ENCODE results near the gene CHTF8.

The CHTF8 gene

GRCh38 chr16:69093974-69094373 is 38.4 kb downstream of the CHTF8 start:
- no peak overlapping the region for H3K4me3 ChIP-seq (ENCODE audit: low read depth, low read length)
- no peak for TF ChIP-seq CTCF (IDR thresholded peaks at IDR 0.05; ENCODE audit: control insufficient read depth, extremely low read depth, insufficient read depth)
- DNase-seq (ENCODE audit: low read depth), result no peak

GRCh38 chr16:69089091-69089910 is 43.1 kb downstream of the CHTF8 start:
- DNase-seq (ENCODE audit: low read depth), result no peak
- H3K4me3 ChIP-seq (ENCODE audit: low read depth, low read length), result no peak overlapping the region
- no peak for TF ChIP-seq CTCF (IDR thresholded peaks at IDR 0.05; ENCODE audit: control insufficient read depth, extremely low read depth, insufficient read depth)

- no peak overlapping the region for H3K4me3 ChIP-seq (ENCODE audit: low read depth, low read length)
- DNase-seq (ENCODE audit: low read depth), result no peak
Measured at GRCh38 chr16:69088684-69089083, 43.7 kb downstream of the CHTF8 start.

GRCh38 chr16:69087161-69087581 is 45.2 kb downstream of the CHTF8 start:
- TF ChIP-seq CTCF (IDR thresholded peaks at IDR 0.05; ENCODE audit: control insufficient read depth, extremely low read depth, insufficient read depth), result no peak
- peak; percentile 46 for DNase-seq (ENCODE audit: low read depth)
- no peak overlapping the region for H3K4me3 ChIP-seq (ENCODE audit: low read depth, low read length)

More at GRCh38 chr16:69088684-69089083, 43.7 kb downstream of the CHTF8 start:
- no peak for TF ChIP-seq CTCF (IDR thresholded peaks at IDR 0.05; ENCODE audit: control insufficient read depth, extremely low read depth, insufficient read depth)

GRCh38 chr16:69085032-69085695 is 47.2 kb downstream of the CHTF8 start:
- DNase-seq (ENCODE audit: low read depth), result no peak
- no peak for TF ChIP-seq CTCF (IDR thresholded peaks at IDR 0.05; ENCODE audit: control insufficient read depth, extremely low read depth, insufficient read depth)
- H3K4me3 ChIP-seq (ENCODE audit: low read depth, low read length), result no peak overlapping the region

GRCh38 chr16:69084289-69084688 is 48.1 kb downstream of the CHTF8 start:
- TF ChIP-seq CTCF (IDR thresholded peaks at IDR 0.05; ENCODE audit: control insufficient read depth, extremely low read depth, insufficient read depth), result no peak
- DNase-seq (ENCODE audit: low read depth), result no peak
- no peak overlapping the region for H3K4me3 ChIP-seq (ENCODE audit: low read depth, low read length)
